Transverse colon (tissue), 3 donors: Measurements from ENCODE around the gene CDC37.
A peak's percentile ranks its signal among the peaks of the same experiment; 100 is the strongest.

Experiments
- POLR2A ChIP-seq: fragments of 450-650 bp; IDR thresholded peaks from one replicate; pipeline ENCODE4 v1.6.1; 2016; ENCODE audit warnings: antibody characterized with exemption, mild to moderate bottlenecking, moderate library complexity
- POLR2AphosphoS5 ChIP-seq, 3 donors: sonication (generic); formaldehyde crosslinking; IDR thresholded peaks; one replicate each; pipeline ENCODE4 v1.6.1; 2016; ENCODE audit warnings: antibody characterized with exemption in 3 of 3

DNA sequence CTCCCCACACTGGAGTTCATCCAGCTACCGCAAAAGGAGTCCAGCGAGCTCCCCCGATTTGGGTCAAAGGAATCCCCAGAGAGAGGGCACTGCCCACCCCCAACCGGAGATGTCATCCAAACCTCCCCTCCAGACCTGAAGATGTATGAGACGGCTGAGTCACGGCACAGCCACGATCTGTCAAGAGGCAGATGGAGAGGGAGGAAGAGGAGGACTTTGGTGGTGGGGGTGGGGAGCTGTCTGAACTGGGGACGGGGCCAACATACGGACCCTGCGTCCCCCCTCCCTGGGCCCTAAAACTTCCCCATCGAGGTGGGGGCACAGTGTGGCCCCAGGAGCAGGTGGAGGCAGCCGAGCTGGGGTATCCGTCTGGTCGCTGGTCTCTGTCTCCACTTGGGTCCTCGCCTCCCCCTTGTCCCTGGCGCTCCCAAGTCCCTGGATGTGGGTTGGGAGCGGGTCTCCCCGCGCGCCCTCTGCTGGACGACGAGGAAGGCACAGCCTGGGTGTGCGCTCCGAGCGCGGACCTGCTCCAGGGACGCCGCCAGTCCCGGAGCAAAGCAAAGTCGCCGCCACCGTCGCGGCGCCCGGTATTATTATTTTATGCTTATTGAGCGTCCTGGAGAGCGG lies 20.8 kb upstream of the CDC37 start:
- TF ChIP-seq POLR2A (no peak), POLR2AphosphoS5 (IDR thresholded peaks at IDR 0.05) (peak in 1 of 3 donors; percentile 14)
